ENCODE results near the gene CNTNAP5. TPM values are rescaled to one million over a fixed set of nuclear protein-coding genes. Genes with fewer than 3 reads are reported as not detected.

The CNTNAP5 gene
- total and polyA plus RNA-seq, 2 of the 13 experiments (the other 11 are each of a cell fraction or from before 2014, with no cell fraction given): not detected

GRCh38 chr2:124566518-124566970, 541.5 kb downstream of the CNTNAP5 start (continued):
- TF ChIP-seq ARID2 (CRISPR knock-in tag; IDR thresholded peaks at IDR 0.05; ENCODE audit: borderline replicate concordance) (no peak), ZFP1 (CRISPR knock-in tag; IDR thresholded peaks at IDR 0.05) (0 out of 2 replicates have a peak, but pooled peaks have one; percentile 73), AKAP8 (CRISPR knock-in tag; IDR thresholded peaks at IDR 0.05) (no peak), ZMYM4 (CRISPR knock-in tag; IDR thresholded peaks at IDR 0.05) (peak; percentile 96), PRMT3 (CRISPR knock-in tag; IDR thresholded peaks at IDR 0.05; ENCODE audit: borderline replicate concordance, low read depth) (0 out of 2 replicates have a peak, but pooled peaks have one; percentile 51), ZNF501 (CRISPR knock-in tag; IDR thresholded peaks at IDR 0.05) (peak; percentile 52; the same call in 1 of the 2 replicates), ZNF614 (CRISPR knock-in tag; IDR thresholded peaks at IDR 0.05; ENCODE audit: borderline replicate concordance) (peak; percentile 96), ZZZ3 (CRISPR knock-in tag; IDR thresholded peaks at IDR 0.05; ENCODE audit: borderline replicate concordance) (no peak), CHD2 (IDR thresholded peaks at IDR 0.05; ENCODE audit: low read depth, low read length) (peak; percentile 32; the same call in 1 of the 2 replicates), NKX3-1 (CRISPR knock-in tag; IDR thresholded peaks at IDR 0.05) (peak; percentile 85), CREBL2 (CRISPR knock-in tag; IDR thresholded peaks at IDR 0.05; ENCODE audit: borderline replicate concordance) (no peak), MAFF (IDR thresholded peaks at IDR 0.05; ENCODE audit: low read depth, low read length) (peak; percentile 39; the same call in 1 of the 2 replicates), ZBTB7A (CRISPR knock-in tag; IDR thresholded peaks at IDR 0.05) (no peak), CBX2 (IDR thresholded peaks at IDR 0.05; ENCODE audit: low read depth, low read length) (no peak), CBX2 (CRISPR knock-in tag; IDR thresholded peaks at IDR 0.05; ENCODE audit: low read depth) (0 out of 2 replicates have a peak, but pooled peaks have one; percentile 28), PTBP1 (IDR thresholded peaks at IDR 0.05; ENCODE audit: low read depth, low read length, poor library complexity, severe bottlenecking) (no peak), ZNF747 (CRISPR knock-in tag; IDR thresholded peaks at IDR 0.05; ENCODE audit: borderline replicate concordance) (peak; percentile 75; the same call in 1 of the 2 replicates), GLI4 (CRISPR knock-in tag; IDR thresholded peaks at IDR 0.05; ENCODE audit: borderline replicate concordance) (no peak), NAIF1 (CRISPR knock-in tag; IDR thresholded peaks at IDR 0.05; ENCODE audit: borderline replicate concordance) (no peak; the same call in 1 of the 2 replicates), BRF2 (CRISPR knock-in tag; IDR thresholded peaks at IDR 0.05) (no peak), SMYD3 (CRISPR knock-in tag; IDR thresholded peaks at IDR 0.05) (no peak), DRAP1 (CRISPR knock-in tag; IDR thresholded peaks at IDR 0.05) (peak; percentile 60; the same call in 1 of the 2 replicates), IRX3 (CRISPR knock-in tag; IDR thresholded peaks at IDR 0.05; ENCODE audit: borderline replicate concordance, low read depth) (no peak), ZNF782 (CRISPR knock-in tag; IDR thresholded peaks at IDR 0.05; ENCODE audit: borderline replicate concordance) (no peak), ISX (CRISPR knock-in tag; conservative IDR thresholded peaks at IDR 0.05) (no peak), ZFP36 (IDR thresholded peaks at IDR 0.05; ENCODE audit: borderline replicate concordance, low read depth, low read length, partially characterized antibody) (no peak), ZNF639 (CRISPR knock-in tag; conservative IDR thresholded peaks at IDR 0.05) (0 out of 2 replicates have a peak, but pooled peaks have one; percentile 54), ZNF619 (CRISPR knock-in tag; IDR thresholded peaks at IDR 0.05) (no peak)
